ENCODE measurements around the gene DIAPH3.

Gene DIAPH3

DNA sequence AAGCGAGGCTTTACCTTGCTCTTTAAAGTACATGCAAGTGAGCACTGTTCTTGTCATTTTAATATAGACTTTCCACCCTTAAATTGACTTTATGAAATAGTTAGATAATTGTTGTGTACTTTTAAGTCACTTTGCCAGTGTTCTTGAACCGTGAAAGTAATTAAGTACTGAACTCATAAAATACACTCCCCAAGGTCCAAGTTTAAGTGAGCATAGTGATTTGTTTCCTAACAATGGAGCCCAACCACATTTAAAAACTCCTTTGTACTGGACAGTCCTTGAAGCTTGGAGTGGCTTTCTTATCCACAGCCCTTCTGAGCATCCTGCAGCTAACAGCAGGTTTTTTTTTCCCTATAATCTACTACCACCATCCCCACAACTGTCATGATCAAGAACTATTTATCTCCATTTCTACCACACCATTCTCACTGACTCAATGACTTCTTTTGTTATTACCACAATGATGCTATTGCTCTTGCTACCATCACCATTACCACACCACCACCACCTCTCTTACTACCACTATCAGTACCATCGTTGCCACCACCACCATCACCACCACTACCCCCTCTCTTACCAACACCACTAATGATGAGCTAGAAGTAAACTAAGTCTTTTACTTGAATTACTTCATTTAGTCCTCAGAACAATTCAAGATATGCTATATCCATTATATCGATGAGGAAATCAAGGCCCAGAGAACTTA, 452.6 kb downstream of the DIAPH3 start:
- no peaks in the 10 kb centered on the region for H4K20me1 ChIP-seq (ENCODE audit: insufficient read depth, low read length)
- H3K9me3 ChIP-seq (ENCODE audit: insufficient read depth, low read length), result no peaks in the 10 kb centered on the region
- H3K9ac ChIP-seq (ENCODE audit: low read length), result no peak overlapping the region
- TF ChIP-seq EZH2phosphoT487 (IDR thresholded peaks at IDR 0.05; ENCODE audit: low read depth), result no peak
- TF ChIP-seq, protein P1, sequence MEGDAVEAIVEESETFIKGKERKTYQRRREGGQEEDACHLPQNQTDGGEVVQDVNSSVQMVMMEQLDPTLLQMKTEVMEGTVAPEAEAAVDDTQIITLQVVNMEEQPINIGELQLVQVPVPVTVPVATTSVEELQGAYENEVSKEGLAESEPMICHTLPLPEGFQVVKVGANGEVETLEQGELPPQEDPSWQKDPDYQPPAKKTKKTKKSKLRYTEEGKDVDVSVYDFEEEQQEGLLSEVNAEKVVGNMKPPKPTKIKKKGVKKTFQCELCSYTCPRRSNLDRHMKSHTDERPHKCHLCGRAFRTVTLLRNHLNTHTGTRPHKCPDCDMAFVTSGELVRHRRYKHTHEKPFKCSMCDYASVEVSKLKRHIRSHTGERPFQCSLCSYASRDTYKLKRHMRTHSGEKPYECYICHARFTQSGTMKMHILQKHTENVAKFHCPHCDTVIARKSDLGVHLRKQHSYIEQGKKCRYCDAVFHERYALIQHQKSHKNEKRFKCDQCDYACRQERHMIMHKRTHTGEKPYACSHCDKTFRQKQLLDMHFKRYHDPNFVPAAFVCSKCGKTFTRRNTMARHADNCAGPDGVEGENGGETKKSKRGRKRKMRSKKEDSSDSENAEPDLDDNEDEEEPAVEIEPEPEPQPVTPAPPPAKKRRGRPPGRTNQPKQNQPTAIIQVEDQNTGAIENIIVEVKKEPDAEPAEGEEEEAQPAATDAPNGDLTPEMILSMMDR (IDR thresholded peaks at IDR 0.05; ENCODE audit: low read depth, low read length), result no peak
- H3K27ac ChIP-seq (ENCODE audit: low read length), result no peak overlapping the region
- no peak overlapping the region for H2AFZ ChIP-seq (ENCODE audit: low read depth, low read length)
- H3K4me2 ChIP-seq (ENCODE audit: low read length), result no peak overlapping the region
- H3K79me2 ChIP-seq (ENCODE audit: low read length), result no peaks in the 10 kb centered on the region
- no peak overlapping the region for H3K4me3 ChIP-seq (ENCODE audit: low read length)
- peaks cover 17% of the 10 kb centered on the region for H3K4me1 ChIP-seq (ENCODE audit: low read length)
- no peaks in the 10 kb centered on the region for H3K27me3 ChIP-seq (ENCODE audit: low read depth, low read length)
- no peaks in the 10 kb centered on the region for H3K36me3 ChIP-seq (replicated peaks; ENCODE audit: low read depth, low read length)

DNA sequence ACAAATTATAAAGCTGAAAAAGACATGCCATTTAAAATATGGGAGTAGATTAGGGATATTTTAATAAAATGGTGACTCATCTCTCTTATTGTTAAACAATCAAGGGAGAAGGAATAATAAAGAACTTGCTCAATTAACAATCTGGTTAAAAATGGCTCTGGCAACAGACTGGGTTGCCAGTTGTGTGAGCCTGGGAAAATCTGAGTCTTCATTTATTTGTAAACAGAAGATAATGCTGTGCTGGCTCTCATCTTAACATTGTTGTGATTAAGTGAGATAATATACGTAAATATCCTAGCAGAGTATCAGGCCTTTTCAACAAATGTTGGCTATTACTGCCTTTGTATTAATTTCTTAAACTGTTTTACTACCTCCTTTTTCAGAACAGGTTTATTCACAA, 453.3 kb downstream of the DIAPH3 start:
- Histone ChIP-seq H4K20me1 (ENCODE audit: insufficient read depth, low read length) (no peaks in the 10 kb centered on the region), H3K36me3 (replicated peaks; ENCODE audit: low read depth, low read length) (no peaks in the 10 kb centered on the region), H3K9me3 (ENCODE audit: insufficient read depth, low read length) (no peaks in the 10 kb centered on the region), H3K27ac (ENCODE audit: low read length) (no peak overlapping the region), H2AFZ (ENCODE audit: low read depth, low read length) (no peak overlapping the region), H3K27me3 (ENCODE audit: low read depth, low read length) (no peaks in the 10 kb centered on the region), H3K79me2 (ENCODE audit: low read length) (no peaks in the 10 kb centered on the region), H3K4me2 (ENCODE audit: low read length) (no peak overlapping the region), H3K9ac (ENCODE audit: low read length) (no peak overlapping the region), H3K4me1 (ENCODE audit: low read length) (peaks cover 24% of the 10 kb centered on the region), H3K4me3 (ENCODE audit: low read length) (no peak overlapping the region)
- TF ChIP-seq, protein P1 (IDR thresholded peaks at IDR 0.05; ENCODE audit: low read depth, low read length), result no peak
- no peak for TF ChIP-seq EZH2phosphoT487 (IDR thresholded peaks at IDR 0.05; ENCODE audit: low read depth)

DNA sequence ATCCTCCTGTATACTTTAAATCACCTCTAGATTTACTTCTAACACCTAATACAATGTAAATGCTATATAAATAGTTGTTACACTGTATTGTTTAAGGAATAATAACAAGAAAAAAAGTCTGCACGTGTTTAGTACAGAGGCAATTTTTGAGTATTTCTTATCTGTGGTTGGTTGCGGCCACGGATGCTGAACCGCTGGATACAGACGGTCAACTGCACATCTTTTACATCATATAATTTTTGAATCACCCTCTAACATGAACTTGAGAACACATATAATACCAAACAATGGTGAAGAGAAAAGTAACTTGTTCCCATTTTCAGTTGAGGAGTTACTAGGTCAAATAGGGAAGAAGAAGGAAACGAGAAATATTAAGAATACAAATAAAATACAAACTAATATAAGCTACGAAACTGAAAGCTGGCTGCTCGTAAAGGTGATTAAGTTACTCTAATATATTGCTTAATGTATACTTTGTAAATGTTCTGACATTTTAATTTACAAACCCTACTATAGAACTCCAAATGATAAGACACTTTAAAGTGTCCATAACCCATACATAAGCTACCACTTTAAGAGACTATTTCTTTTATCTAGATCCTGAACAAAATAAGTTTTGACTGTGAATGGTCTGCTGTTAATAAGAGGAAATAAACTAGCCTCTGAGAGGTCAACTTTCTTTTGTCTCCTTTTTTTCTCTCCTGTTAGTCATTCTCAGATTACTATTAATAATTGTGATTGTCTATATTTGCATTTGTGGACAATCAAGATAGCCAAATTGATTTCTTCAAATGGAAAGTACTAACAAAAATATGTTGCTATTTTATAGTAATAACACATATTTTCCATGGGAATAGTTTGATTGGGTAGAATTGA, 457.4 kb downstream of the DIAPH3 start:
- no peaks in the 10 kb centered on the region for H3K9me3 ChIP-seq (ENCODE audit: insufficient read depth, low read length)
- no peak overlapping the region for H2AFZ ChIP-seq (ENCODE audit: low read depth, low read length)
- H4K20me1 ChIP-seq (ENCODE audit: insufficient read depth, low read length), result no peaks in the 10 kb centered on the region
- TF ChIP-seq EZH2phosphoT487 (IDR thresholded peaks at IDR 0.05; ENCODE audit: low read depth), result no peak
- TF ChIP-seq, protein P1 (IDR thresholded peaks at IDR 0.05; ENCODE audit: low read depth, low read length), result no peak
- H3K36me3 ChIP-seq (replicated peaks; ENCODE audit: low read depth, low read length), result no peaks in the 10 kb centered on the region
- H3K4me2 ChIP-seq (ENCODE audit: low read length), result peak overlapping the region; percentile 68
- peaks cover 36% of the 10 kb centered on the region for H3K4me1 ChIP-seq (ENCODE audit: low read length)
- no peaks in the 10 kb centered on the region for H3K79me2 ChIP-seq (ENCODE audit: low read length)
- no peaks in the 10 kb centered on the region for H3K27me3 ChIP-seq (ENCODE audit: low read depth, low read length)
- no peak overlapping the region for H3K9ac ChIP-seq (ENCODE audit: low read length)
- H3K27ac ChIP-seq (ENCODE audit: low read length), result no peak overlapping the region
- peak overlapping the region; percentile 62 for H3K4me3 ChIP-seq (ENCODE audit: low read length)

GRCh38 chr13:59702269-59702668, 461.5 kb downstream of the DIAPH3 start:
- peaks cover 29% of the 10 kb centered on the region for H3K4me1 ChIP-seq (ENCODE audit: low read length)
- no peaks in the 10 kb centered on the region for H3K27me3 ChIP-seq (ENCODE audit: low read depth, low read length)
- H3K9ac ChIP-seq (ENCODE audit: low read length), result no peak overlapping the region
- H2AFZ ChIP-seq (ENCODE audit: low read depth, low read length), result no peak overlapping the region
- no peak overlapping the region for H3K4me2 ChIP-seq (ENCODE audit: low read length)
- no peaks in the 10 kb centered on the region for H3K79me2 ChIP-seq (ENCODE audit: low read length)
- H3K36me3 ChIP-seq (replicated peaks; ENCODE audit: low read depth, low read length), result no peaks in the 10 kb centered on the region
- TF ChIP-seq, protein P1 (IDR thresholded peaks at IDR 0.05; ENCODE audit: low read depth, low read length), result no peak
- TF ChIP-seq EZH2phosphoT487 (IDR thresholded peaks at IDR 0.05; ENCODE audit: low read depth), result no peak
- no peaks in the 10 kb centered on the region for H3K9me3 ChIP-seq (ENCODE audit: insufficient read depth, low read length)
- no peak overlapping the region for H3K27ac ChIP-seq (ENCODE audit: low read length)
- no peaks in the 10 kb centered on the region for H4K20me1 ChIP-seq (ENCODE audit: insufficient read depth, low read length)
- no peak overlapping the region for H3K4me3 ChIP-seq (ENCODE audit: low read length)

Measured in OCI-LY3 (cell line).